ENCODE measurements around the gene SLC17A7.
"Not testable (repeated sequence)": the region's sequence is repeated elsewhere in the genome, so short reads cannot be mapped to it uniquely, and the experiment has no call there.

The SLC17A7 gene

DNA sequence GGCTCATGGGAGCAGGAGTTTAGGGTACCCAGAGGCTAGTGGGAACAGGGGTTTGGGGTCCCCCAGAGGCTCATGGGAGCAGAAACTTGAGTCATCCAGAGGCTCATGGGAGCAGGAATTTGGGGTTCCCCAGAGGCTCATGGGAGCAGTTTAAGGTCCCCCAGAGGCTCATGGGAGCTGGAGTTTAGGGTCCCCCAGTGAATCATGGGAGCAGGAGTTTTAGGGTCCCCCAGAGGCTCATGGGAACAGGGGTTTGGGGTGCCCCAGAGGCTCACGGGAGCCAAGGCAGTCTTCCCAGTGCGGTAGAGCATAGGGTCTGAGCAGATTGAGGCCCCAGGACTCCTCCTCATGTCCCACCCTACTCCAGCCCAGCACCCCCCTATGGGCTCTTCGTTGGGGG is 24.0 kb upstream of the SLC17A7 start:
- Histone ChIP-seq H3K36me3 (peaks cover 30% of the 10 kb centered on the region), H3K27ac (no peak overlapping the region)
- no peak for TF ChIP-seq CTCF (IDR thresholded peaks at IDR 0.05)

DNA sequence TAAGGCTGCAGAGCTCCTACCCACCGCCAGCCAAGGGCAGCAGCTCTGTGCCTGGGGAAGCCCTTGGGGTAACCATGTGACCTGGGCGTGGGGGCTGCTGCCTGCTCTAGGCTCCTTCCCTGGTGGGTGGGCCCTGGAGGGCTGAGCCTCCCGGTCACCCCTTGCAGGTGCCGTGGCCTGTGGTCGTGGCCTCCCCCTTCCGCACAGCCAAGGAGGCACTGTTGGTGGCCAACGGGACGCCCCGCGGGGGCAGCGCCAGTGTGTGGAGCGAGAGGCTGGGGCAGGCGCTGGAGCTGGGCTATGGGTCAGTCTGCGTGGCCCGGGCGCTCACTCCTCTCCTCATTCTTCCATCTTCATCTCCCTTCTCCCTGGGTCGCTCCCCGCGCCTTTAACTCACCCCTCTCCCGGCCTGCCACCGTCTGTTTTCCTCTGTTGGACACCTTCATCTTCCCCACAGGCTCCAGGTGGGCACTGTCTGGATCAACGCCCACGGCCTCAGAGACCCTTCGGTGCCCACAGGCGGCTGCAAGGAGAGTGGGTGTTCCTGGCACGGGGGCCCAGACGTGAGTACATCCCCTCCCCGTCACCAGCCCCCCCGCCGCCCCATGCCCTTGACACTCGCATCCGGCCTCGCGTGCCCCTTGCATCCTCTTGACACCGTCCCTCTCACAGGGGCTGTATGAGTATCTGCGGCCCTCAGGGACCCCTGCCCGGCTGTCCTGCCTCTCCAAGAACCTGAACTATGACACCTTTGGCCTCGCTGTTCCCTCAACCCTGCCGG is 22.8 kb upstream of the SLC17A7 start:
- no peaks in the 10 kb centered on the region for H3K27me3 ChIP-seq
- H3K27ac ChIP-seq: no peak overlapping the region
- no peaks in the 10 kb centered on the region for H3K9me3 ChIP-seq
- no peak overlapping the region for H3K4me3 ChIP-seq (ENCODE audit: low read depth in 1 of 2, low read length in 1 of 2)
- no peak for TF ChIP-seq CTCF (IDR thresholded peaks at IDR 0.05)
- H3K36me3 ChIP-seq: peaks cover 37% of the 10 kb centered on the region
- H3K4me1 ChIP-seq (ENCODE audit: control insufficient read depth in 1 of 2, insufficient read depth in 1 of 2, low read depth in 1 of 2, low read length in 1 of 2): no peaks in the 10 kb centered on the region

More for the DNA sequence above, 24.0 kb upstream of the SLC17A7 start:
- peaks cover 0 to 4% of the 10 kb centered on the region in 2 experiments for H3K4me1 ChIP-seq (ENCODE audit: control insufficient read depth in 1 of 2, insufficient read depth in 1 of 2, low read depth in 1 of 2, low read length in 1 of 2)
- no peaks in the 10 kb centered on the region for H3K27me3 ChIP-seq
- no peaks in the 10 kb centered on the region for H3K9me3 ChIP-seq
- no peak overlapping the region for H3K4me3 ChIP-seq (ENCODE audit: low read depth in 1 of 2, low read length in 1 of 2)

- no peak overlapping the region for H3K4me3 ChIP-seq (ENCODE audit: low read depth in 1 of 2, low read length in 1 of 2)
- TF ChIP-seq CTCF (IDR thresholded peaks at IDR 0.05): no peak
- H3K27ac ChIP-seq: no peak overlapping the region
- peaks cover 32% of the 10 kb centered on the region for H3K36me3 ChIP-seq
- H3K27me3 ChIP-seq: no peaks in the 10 kb centered on the region
- no peaks in the 10 kb centered on the region for H3K4me1 ChIP-seq (ENCODE audit: control insufficient read depth in 1 of 2, insufficient read depth in 1 of 2, low read depth in 1 of 2, low read length in 1 of 2)
- H3K9me3 ChIP-seq: no peaks in the 10 kb centered on the region
These were observed 21.2 kb upstream of the SLC17A7 start for GRCh38 chr19:49462492-49462891.

- Histone ChIP-seq H3K36me3 (peaks cover 29% of the 10 kb centered on the region), H3K27me3 (no peaks in the 10 kb centered on the region), H3K27ac (no peak overlapping the region), H3K4me3 (ENCODE audit: low read depth in 1 of 2, low read length in 1 of 2) (no peak overlapping the region), H3K4me1 (ENCODE audit: control insufficient read depth in 1 of 2, insufficient read depth in 1 of 2, low read depth in 1 of 2, low read length in 1 of 2) (no peaks in the 10 kb centered on the region), H3K9me3 (no peaks in the 10 kb centered on the region)
- TF ChIP-seq CTCF (IDR thresholded peaks at IDR 0.05): no peak
These were observed 20.3 kb upstream of the SLC17A7 start for GRCh38 chr19:49461656-49462055.

- H3K27ac ChIP-seq; H3K27me3 ChIP-seq; H3K4me3 ChIP-seq (ENCODE audit: low read depth in 1 of 2, low read length in 1 of 2); H3K9me3 ChIP-seq; H3K4me1 ChIP-seq (ENCODE audit: control insufficient read depth in 1 of 2, insufficient read depth in 1 of 2, low read depth in 1 of 2, low read length in 1 of 2): not testable (repeated sequence)
- H3K36me3 ChIP-seq: peaks cover 23% of the 10 kb centered on the region
These were observed 19.8 kb upstream of the SLC17A7 start for GRCh38 chr19:49461130-49461529.

DNA sequence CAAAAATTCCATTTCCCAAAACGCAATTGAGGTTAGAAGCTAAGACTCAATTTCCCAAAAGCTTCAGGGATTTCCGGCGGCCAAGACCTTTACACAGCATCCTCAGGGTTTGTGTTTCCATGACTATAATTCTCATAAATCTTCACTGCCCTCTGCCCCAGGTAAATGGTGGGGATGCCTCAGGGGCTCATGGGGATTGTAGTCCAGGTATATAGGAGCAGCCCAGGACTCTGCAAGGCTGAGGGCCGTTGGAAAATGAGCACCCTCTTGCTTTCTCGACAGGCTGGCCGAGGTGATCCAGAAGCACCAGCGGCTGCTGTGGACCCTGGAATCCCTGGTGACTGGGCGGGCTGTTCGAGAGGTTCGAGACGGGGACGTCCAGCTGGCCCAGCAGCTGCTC is 18.1 kb upstream of the SLC17A7 start:
- Histone ChIP-seq H3K27me3 (no peaks in the 10 kb centered on the region), H3K4me3 (ENCODE audit: low read depth in 1 of 2, low read length in 1 of 2) (no peak overlapping the region), H3K4me1 (ENCODE audit: control insufficient read depth in 1 of 2, insufficient read depth in 1 of 2, low read depth in 1 of 2, low read length in 1 of 2) (no peaks in the 10 kb centered on the region), H3K27ac (no peak overlapping the region), H3K9me3 (no peaks in the 10 kb centered on the region), H3K36me3 (peaks cover 13% of the 10 kb centered on the region)
- no peak for TF ChIP-seq CTCF (IDR thresholded peaks at IDR 0.05)

Measured in neutrophil (primary cell).